GM12891 (cell line): ENCODE data around the gene STPG3.

Source experiments
- DNase-seq: peaks from one replicate; pipeline ENCODE4 v3.0.0; 2011; ENCODE audit warnings: low spot score; ENCODE audit not compliant: insufficient read length
- FAIRE-seq: peaks from 2 replicates; lab custom pipeline; 2011; peaks lifted over from hg19 to GRCh38; lab: Jason Lieb, UNC
- PAX5 ChIP-seq: IDR thresholded peaks from 2 replicates; pipeline ENCODE4 v1.6.1; 2011; ENCODE audit warnings: low read length, moderate library complexity, mild to moderate bottlenecking; ENCODE audit not compliant: insufficient read depth, severe bottlenecking
- POLR2A ChIP-seq: IDR thresholded peaks from 2 replicates; pipeline ENCODE4 v1.6.1; 2011; ENCODE audit warnings: low read depth, low read length, control low read depth
- POLR2AphosphoS5 ChIP-seq: IDR thresholded peaks from 2 replicates; pipeline ENCODE4 v1.6.1; 2011; ENCODE audit warnings: low read depth, low read length, control low read depth
- POU2F2 ChIP-seq: IDR thresholded peaks from 2 replicates; pipeline ENCODE4 v1.6.1; 2011; ENCODE audit warnings: low read depth, mild to moderate bottlenecking, control low read depth, low read length, moderate library complexity
- SPI1 ChIP-seq: IDR thresholded peaks from 2 replicates; pipeline ENCODE4 v1.6.1; 2011; ENCODE audit warnings: low read depth, low read length, control low read depth
- TAF1 ChIP-seq: IDR thresholded peaks from 2 replicates; pipeline ENCODE4 v1.6.1; 2011; ENCODE audit warnings: low read depth, low read length, control low read depth

STPG3 gene

DNA sequence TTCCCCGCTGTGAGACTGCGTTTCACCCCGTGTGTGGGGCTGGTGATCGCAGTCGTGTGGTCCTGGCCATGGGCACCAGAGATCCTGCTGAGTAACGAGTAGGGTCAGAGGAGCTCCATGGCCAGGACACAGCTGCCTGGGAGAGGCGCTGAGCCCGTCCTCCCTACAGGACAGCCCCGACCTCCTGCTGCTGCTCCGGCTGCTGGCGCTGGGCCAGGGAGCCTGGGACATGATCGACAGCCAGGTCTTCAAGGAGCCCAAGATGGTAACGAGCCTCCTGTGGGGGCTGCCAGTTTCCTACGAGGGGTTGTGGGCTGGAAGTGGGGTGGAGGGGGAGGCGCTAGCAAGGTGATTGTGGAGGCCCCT is 15.1 kb downstream of the STPG3 start:
- TF ChIP-seq POLR2A (no peak), POU2F2 (no peak), POLR2AphosphoS5 (no peak), SPI1 (no peak)
- FAIRE-seq (no peak), DNase-seq (no peak)

DNA sequence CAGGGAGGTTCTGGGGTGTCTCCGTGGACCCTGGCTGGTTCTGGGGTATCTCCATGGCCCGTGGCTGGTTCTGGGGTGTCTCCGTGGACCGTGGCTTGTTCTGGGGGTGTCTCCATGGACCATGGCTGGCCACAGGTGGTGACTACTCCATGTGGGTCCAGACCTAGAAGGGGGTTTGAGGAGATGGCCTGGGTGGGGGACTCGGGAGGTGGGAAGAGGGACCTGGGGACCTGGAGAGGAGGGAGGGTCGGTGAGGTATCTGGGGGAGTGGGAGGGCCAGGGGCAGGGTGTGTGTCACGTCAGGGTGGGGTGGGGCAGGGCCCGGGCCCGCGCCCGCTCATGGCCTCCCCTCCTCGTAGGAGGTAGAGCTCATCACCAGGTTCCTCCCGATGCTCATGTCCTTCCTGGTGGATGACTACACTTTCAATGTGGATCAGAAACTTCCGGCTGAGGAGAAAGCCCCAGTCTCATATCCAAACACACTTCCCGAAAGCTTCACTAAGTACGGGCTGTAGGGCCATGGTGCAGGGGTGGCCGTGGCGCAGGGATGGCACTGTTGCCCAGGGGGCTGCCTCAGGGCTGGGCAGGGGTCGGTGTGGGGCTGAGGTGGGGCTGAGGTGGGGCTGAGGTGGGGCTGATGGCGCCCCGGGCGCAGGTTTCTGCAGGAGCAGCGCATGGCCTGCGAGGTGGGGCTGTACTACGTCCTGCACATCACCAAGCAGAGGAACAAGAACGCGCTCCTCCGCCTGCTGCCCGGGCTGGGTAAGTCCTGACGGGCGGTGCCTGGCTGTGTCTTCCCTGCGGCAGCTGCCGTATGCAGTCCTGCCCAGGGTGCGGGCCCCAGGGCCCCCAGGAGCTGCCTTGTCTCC is 15.7 kb downstream of the STPG3 start:
- no peak for FAIRE-seq
- TF ChIP-seq POU2F2: no peak
- no peak for TF ChIP-seq POLR2A
- no peak for TF ChIP-seq TAF1
- TF ChIP-seq PAX5: no peak
- TF ChIP-seq SPI1: no peak
- no peak for TF ChIP-seq POLR2AphosphoS5
- no peak for DNase-seq

DNA sequence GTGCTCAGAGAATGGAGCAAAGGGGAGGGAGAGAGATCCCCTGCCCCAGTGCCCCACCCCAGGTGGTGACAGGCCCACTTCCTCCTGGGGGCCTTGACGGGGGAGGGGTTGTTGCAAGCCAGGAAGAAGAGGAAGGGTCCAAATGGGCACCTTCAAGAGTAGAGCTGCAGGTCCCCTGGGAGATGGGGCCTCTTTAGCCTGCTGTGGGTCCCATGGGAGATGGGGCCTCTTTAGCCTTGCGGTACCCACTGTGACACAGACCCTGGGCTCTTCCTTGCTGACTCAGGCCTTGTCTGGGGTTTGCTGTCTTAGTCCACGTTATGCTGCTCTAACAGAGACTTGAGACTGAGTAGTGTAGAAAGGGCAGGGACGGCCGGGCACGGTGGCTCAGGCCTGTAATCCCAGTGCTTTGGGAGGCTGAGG is 16.9 kb downstream of the STPG3 start:
- DNase-seq (no peak), FAIRE-seq (no peak)
- TF ChIP-seq POLR2A (no peak), POLR2AphosphoS5 (no peak), POU2F2 (no peak), TAF1 (no peak), PAX5 (no peak), SPI1 (no peak)

DNA sequence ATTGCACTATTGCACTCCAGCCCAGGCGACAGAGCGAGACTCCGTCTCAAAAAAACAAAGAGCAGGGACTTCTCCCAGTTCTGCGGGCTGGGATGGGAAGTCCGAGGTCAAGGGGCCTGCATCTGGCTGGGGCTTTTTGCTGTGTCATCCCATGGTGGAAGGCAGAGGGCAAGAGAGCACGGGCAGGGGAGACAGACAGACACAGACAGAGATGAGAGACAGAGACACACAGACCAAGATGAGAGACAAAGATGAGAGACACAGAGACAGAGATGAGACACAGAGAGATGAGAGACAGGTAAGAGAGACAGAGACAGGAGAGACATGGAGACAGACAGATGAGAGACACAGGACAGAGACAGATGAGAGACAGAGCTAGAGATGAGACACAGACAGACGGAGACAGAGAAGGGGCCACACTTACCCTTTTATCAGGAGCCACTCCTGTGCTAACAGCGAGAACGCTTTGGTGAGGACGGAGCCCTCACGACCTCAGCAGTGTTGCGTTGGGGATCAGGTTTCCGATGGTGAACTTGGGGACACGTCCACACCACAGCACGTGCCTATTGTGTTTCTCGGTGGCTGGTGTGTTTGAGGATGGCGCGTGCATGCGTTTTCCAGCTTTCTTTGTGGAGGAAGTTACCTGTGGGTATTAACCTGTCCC is 17.6 kb downstream of the STPG3 start:
- FAIRE-seq: peak; percentile 48
- DNase-seq: no peak
- TF ChIP-seq POLR2AphosphoS5: no peak
- TF ChIP-seq POLR2A: no peak
- no peak for TF ChIP-seq SPI1
- TF ChIP-seq POU2F2: no peak
- TF ChIP-seq PAX5: no peak
- no peak for TF ChIP-seq TAF1

DNA sequence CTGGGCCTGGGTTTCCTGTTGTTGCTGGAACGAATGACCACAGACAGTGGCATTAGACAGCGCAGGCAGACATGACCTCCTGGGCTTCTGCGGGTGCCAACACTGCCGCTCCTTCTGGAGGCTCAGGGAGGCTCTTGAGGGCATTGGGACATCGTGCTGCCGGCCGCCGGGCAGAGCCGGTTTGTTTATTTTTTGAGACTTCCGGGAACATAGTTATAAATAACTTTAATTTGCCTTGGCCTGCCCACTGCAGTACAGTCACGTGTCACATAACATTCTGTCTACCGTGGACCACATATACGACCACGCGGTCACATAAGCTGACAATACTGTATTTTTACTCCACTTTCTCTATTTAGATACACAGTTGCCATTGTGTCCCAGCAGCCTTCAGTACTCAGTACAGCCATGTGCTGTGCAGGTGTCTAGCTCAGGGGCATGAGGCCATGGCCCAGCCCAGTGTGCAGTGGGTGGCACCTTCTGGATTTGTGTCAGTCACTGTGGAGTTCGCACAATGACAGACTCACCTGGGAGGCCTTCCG is 18.2 kb downstream of the STPG3 start:
- TF ChIP-seq POLR2A: no peak
- no peak for TF ChIP-seq TAF1
- no peak for TF ChIP-seq PAX5
- TF ChIP-seq POLR2AphosphoS5: no peak
- TF ChIP-seq SPI1: no peak
- TF ChIP-seq POU2F2: no peak
- DNase-seq (no peak), FAIRE-seq (peak; percentile 72)

DNA sequence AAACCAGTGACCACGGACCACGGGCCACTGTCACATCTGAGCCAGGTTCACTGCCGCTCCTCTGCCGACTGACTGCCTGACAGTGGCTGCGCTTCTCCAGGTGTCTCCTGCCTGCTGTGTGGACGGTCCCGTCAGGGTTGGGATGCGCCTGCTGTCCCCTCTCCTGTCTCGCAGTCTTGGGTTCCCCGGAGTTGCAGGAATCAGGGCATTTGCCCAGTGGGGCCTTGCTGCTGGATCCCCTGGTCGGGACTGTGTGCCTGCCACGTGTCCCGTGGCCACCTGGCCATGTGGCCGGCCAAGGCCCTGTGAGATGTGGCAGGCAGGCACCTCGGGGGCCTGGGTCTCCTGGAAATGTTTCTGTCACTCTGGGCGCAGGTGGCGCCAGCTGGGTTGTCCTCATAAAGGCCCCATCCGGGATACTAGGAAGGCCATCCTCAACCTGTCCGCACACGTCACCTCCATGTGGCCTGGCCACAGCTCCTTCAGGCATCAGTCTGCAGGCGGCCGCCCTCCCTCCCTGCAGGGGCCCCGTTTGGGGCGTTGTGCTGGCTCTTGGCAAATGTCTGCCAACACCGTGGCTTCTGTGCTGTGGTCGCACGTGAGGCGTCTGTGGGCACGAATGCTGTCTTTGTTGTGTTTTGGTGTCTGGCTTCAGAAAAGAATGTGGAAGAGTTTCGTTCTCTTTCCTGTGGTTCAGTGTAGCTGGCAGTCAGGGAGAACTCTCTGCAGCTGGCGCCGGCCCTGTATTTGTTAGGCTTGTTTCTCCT is 20.0 kb downstream of the STPG3 start:
- FAIRE-seq (no peak), DNase-seq (no peak)
- TF ChIP-seq PAX5 (no peak), SPI1 (no peak), POLR2A (no peak), POU2F2 (no peak), POLR2AphosphoS5 (no peak), TAF1 (no peak)

DNA sequence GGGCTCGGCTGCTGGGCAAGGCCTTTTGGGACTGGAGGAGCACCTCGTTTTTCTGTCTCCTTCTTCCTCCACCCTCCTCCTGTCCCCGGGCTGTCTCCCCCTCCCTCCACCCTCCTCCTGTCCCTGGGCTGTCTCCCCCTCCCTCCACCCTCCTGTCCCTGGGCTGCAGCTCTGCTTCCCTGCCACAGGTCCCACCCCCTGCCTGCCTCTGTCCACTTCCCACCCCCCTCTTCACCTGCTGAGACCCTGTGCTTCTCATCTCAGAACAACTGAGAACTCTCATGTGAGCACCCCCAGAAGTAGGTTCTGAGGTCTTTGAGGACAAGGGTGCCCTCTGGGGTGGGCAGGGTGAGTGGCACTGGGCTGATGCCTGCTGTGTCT is 20.6 kb downstream of the STPG3 start:
- TF ChIP-seq PAX5: no peak
- TF ChIP-seq POU2F2: no peak
- no peak for TF ChIP-seq TAF1
- DNase-seq: no peak
- no peak for FAIRE-seq

DNA sequence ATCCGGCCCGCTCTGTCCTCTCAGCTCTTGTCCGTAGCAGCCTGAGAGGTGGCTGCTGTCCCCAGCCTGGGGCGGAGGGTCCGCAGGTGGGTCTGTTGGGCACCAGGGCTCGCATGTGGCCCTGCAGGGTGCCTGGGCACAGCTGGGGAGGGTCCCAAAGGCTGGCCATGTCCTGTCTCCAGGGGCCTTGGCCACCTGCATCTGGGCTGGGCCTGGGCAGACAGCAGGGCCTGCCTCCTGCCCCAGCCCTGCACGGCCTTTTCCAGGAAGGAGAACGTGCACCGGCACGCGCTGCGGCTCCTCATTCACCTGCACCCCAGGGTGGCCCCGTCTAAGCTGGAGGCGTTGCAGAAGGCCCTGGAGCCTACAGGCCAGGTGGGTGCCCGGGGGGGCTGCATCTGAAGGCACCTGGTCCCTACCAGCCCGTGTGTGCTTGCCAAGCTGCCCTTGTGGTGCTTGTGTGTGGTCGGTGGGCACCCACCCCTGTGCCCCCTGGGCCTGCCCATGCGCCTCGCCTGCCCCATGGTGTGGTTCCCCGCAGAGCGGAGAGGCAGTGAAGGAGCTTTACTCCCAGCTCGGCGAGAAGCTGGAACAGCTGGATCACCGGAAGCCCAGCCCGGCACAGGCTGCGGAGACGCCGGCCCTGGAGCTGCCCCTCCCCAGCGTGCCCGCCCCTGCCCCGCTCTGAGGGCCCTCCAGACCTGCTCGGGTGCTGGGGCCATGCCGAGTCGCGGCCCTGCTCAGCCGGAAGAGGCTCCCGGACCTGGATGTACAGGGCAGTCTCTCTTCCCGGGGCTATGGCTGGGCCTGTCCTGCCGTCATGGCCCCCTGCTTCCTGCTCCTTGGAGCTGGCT is 21.4 kb downstream of the STPG3 start:
- TF ChIP-seq POLR2AphosphoS5: no peak
- no peak for TF ChIP-seq PAX5
- no peak for TF ChIP-seq SPI1
- no peak for TF ChIP-seq POLR2A
- TF ChIP-seq TAF1: no peak
- TF ChIP-seq POU2F2: no peak
- DNase-seq (no peak), FAIRE-seq (no peak)
